SK-N-SH (cell line): ENCODE measurements around the gene DAB1.

ENCODE experiments used
- CHD2 ChIP-seq: fragments of 150-350 bp; IDR thresholded peaks from 2 replicates; pipeline ENCODE4 v1.6.1; 2018; ENCODE audit warnings: low read length; ENCODE audit not compliant: partially characterized antibody
- FOXM1 ChIP-seq: IDR thresholded peaks from 2 replicates; pipeline ENCODE4 v1.4.0; 2012; ENCODE audit warnings: low read depth, mild to moderate bottlenecking
- MXI1 ChIP-seq: IDR thresholded peaks from 2 replicates; pipeline ENCODE4 v1.6.1; 2012; ENCODE audit warnings: mild to moderate bottlenecking, low read depth, low read length, improper control_type of control experiment
- RAD21 ChIP-seq: IDR thresholded peaks from 2 replicates; pipeline ENCODE4 v1.6.1; 2012; ENCODE audit warnings: mild to moderate bottlenecking, low read length
- RCOR1 ChIP-seq: fragments of 150-350 bp; IDR thresholded peaks from 2 replicates; pipeline ENCODE4 v1.6.1; 2017; ENCODE audit warnings: antibody characterized with exemption, low read length
- SIN3A ChIP-seq: IDR thresholded peaks from 2 replicates; pipeline ENCODE4 v1.6.1; 2012; ENCODE audit warnings: low read depth, mild to moderate bottlenecking, low read length, moderate library complexity, borderline replicate concordance
- TAF1 ChIP-seq: IDR thresholded peaks from 2 replicates; pipeline ENCODE4 v1.6.1; 2012; ENCODE audit warnings: low read depth, mild to moderate bottlenecking, low read length, moderate library complexity, borderline replicate concordance
- TCF12 ChIP-seq: IDR thresholded peaks from 2 replicates; pipeline ENCODE4 v1.4.0; 2012
- YY1 ChIP-seq: IDR thresholded peaks from 2 replicates; pipeline ENCODE4 v1.4.0; 2012; ENCODE audit warnings: low read depth, mild to moderate bottlenecking
- TF ChIP-seq, protein P1 (sequence below): fragments of 200-600 bp; sonication (generic); IDR thresholded peaks from 2 replicates; pipeline ENCODE4 v1.6.1; 2017; ENCODE audit warnings: antibody characterized with exemption, mild to moderate bottlenecking, moderate library complexity
- TF ChIP-seq, protein P2 (sequence below): IDR thresholded peaks from 2 replicates; pipeline ENCODE4 v1.4.0; 2012; ENCODE audit warnings: low read depth
- TF ChIP-seq, protein P3 (sequence below): IDR thresholded peaks from 2 replicates; pipeline ENCODE4 v1.4.0; 2012; ENCODE audit warnings: low read depth, borderline replicate concordance
- TF ChIP-seq, protein P4 (sequence below): IDR thresholded peaks from 2 replicates; pipeline ENCODE4 v1.4.0; 2012; ENCODE audit warnings: low read depth, borderline replicate concordance
- TF ChIP-seq, protein P5 (sequence below): fragments of 150-350 bp; IDR thresholded peaks from 2 replicates; pipeline ENCODE4 v1.6.1; 2017; ENCODE audit warnings: antibody characterized with exemption, low read length, low read depth, borderline replicate concordance

DNA sequence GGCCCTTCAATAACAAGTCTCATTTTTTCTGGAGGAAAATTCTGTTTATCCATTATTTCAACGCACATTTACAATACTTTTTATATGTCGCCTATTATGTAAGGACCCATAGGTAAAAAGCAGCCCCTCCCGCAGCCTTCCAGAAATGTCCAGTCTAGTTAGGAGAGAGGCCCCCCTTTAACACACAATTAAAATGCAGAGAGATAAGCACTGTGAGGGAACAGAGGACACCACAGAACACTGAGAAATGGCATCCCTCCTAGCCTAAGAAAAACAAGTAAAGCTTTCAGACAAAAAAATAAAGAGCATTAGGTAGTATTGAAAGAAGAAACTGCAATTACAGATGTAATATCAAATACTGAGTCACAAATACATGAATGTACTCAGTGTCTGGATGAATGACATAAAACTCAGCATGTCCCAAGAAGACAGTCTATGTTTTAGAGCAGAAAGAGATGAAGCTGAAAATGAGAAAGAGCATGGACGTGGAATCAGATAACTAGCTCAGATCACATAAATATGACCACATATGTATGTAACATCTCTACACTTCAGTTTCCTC, 62.9 kb downstream of the DAB1 start:
- TF ChIP-seq, protein P1, sequence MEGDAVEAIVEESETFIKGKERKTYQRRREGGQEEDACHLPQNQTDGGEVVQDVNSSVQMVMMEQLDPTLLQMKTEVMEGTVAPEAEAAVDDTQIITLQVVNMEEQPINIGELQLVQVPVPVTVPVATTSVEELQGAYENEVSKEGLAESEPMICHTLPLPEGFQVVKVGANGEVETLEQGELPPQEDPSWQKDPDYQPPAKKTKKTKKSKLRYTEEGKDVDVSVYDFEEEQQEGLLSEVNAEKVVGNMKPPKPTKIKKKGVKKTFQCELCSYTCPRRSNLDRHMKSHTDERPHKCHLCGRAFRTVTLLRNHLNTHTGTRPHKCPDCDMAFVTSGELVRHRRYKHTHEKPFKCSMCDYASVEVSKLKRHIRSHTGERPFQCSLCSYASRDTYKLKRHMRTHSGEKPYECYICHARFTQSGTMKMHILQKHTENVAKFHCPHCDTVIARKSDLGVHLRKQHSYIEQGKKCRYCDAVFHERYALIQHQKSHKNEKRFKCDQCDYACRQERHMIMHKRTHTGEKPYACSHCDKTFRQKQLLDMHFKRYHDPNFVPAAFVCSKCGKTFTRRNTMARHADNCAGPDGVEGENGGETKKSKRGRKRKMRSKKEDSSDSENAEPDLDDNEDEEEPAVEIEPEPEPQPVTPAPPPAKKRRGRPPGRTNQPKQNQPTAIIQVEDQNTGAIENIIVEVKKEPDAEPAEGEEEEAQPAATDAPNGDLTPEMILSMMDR: no peak
- TF ChIP-seq TAF1 (no peak), RAD21 (no peak), CHD2 (no peak), TCF12 (no peak), MXI1 (no peak), FOXM1 (no peak), RCOR1 (no peak), SIN3A (no peak), YY1 (no peak)
- TF ChIP-seq, protein P2, sequence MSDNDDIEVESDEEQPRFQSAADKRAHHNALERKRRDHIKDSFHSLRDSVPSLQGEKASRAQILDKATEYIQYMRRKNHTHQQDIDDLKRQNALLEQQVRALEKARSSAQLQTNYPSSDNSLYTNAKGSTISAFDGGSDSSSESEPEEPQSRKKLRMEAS: no peak
- TF ChIP-seq, protein P3, sequence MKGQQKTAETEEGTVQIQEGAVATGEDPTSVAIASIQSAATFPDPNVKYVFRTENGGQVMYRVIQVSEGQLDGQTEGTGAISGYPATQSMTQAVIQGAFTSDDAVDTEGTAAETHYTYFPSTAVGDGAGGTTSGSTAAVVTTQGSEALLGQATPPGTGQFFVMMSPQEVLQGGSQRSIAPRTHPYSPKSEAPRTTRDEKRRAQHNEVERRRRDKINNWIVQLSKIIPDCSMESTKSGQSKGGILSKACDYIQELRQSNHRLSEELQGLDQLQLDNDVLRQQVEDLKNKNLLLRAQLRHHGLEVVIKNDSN: no peak
- TF ChIP-seq, protein P4, sequence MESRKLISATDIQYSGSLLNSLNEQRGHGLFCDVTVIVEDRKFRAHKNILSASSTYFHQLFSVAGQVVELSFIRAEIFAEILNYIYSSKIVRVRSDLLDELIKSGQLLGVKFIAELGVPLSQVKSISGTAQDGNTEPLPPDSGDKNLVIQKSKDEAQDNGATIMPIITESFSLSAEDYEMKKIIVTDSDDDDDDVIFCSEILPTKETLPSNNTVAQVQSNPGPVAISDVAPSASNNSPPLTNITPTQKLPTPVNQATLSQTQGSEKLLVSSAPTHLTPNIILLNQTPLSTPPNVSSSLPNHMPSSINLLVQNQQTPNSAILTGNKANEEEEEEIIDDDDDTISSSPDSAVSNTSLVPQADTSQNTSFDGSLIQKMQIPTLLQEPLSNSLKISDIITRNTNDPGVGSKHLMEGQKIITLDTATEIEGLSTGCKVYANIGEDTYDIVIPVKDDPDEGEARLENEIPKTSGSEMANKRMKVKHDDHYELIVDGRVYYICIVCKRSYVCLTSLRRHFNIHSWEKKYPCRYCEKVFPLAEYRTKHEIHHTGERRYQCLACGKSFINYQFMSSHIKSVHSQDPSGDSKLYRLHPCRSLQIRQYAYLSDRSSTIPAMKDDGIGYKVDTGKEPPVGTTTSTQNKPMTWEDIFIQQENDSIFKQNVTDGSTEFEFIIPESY: no peak
- TF ChIP-seq, protein P5, sequence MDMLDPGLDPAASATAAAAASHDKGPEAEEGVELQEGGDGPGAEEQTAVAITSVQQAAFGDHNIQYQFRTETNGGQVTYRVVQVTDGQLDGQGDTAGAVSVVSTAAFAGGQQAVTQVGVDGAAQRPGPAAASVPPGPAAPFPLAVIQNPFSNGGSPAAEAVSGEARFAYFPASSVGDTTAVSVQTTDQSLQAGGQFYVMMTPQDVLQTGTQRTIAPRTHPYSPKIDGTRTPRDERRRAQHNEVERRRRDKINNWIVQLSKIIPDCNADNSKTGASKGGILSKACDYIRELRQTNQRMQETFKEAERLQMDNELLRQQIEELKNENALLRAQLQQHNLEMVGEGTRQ: no peak
